Measurements from ENCODE around the gene GAS2L2.

DNA sequence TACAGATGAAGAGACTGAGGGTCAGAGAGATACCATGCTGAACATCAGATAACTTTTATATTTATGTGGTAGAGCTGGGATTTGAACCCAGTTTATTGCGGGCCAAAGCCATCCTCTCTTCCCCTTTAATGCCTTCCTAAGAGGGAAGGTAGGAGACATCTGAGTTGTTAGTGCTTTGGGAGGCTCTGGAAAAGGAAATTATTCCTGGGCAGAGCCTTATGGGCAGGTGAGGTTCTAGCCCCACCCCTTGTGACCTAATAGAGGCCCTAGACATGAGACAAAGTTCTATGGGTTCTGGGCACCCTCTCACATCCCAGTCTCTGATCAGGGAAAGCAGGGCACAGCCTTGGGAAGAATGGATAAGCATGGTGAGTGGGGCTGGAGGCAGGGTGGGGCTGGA, 7.5 kb upstream of the GAS2L2 start, which contains the start of gene C17orf50:
- TF ChIP-seq TSHZ2 (CRISPR knock-in tag; IDR thresholded peaks at IDR 0.05) (no peak), ISL1 (CRISPR knock-in tag; IDR thresholded peaks at IDR 0.05) (no peak)
